Glomerular endothelial cell (primary cell): ENCODE data around the gene CES2. TPM values are rescaled to one million over a fixed set of nuclear protein-coding genes. Genes with fewer than 3 reads are reported as not detected.
"Not testable (repeated sequence)": the region's sequence is repeated elsewhere in the genome, so short reads cannot be mapped to it uniquely, and the experiment has no call there.

Experiments used
- DNase-seq: peaks from one replicate; pipeline ENCODE4 v3.0.0-alpha.2; 2011; ENCODE audit warnings: low read depth, low spot score; ENCODE audit errors: extremely low read depth
- total RNA-seq: library from RNA; depleted of rRNA; stranded (reverse); fragments of >200 nt; gene quantifications from 2 replicates; pipeline ENCODE4 v1.2.3, GENCODE V29; 2015

CES2 gene
- total RNA-seq, 1 donor from 2014 or later: 39.3 TPM

DNA sequence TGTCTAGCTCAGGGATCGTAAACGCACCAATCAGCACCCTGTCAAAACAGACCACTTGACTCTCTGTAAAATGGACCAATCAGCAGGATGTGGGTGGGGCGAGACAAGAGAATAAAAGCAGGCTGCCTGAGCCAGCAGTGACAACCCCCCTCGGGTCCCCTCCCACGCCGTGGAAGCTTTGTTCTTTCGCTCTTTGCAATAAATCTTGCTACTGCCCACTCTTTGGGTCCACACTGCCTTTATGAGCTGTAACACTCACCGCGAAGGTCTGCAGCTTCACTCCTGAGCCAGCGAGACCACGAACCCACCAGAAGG is 39.6 kb downstream of the CES2 start:
- not testable (repeated sequence) for DNase-seq

DNA sequence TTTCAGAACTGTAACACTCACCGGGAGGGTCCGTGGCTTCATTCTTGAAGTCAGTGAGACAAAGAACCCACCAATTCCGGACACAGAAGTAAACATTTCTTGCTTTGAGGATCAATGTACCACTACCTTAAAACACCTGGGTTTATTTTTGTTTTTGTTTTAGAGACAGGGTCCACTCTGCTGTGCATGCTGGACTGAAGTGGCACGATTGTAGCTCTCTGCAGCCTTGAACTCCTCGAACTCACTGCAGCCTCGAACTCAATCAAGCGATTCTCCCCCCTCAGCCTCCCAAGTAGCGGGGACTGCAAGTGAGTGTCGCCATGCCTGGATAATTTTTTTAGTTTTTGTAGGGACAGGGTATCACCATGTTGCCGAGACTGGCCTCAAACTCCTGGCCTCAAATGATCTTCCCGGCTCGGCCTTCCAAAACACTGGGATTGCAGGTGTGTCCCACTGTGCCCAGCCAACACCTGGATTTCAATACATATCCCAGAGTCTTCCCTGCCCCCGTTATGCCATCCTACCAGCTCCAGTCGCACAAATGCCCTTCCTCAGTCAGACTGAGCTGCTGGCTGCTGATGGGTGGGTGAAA is 40.1 kb downstream of the CES2 start:
- DNase-seq: no peak

DNA sequence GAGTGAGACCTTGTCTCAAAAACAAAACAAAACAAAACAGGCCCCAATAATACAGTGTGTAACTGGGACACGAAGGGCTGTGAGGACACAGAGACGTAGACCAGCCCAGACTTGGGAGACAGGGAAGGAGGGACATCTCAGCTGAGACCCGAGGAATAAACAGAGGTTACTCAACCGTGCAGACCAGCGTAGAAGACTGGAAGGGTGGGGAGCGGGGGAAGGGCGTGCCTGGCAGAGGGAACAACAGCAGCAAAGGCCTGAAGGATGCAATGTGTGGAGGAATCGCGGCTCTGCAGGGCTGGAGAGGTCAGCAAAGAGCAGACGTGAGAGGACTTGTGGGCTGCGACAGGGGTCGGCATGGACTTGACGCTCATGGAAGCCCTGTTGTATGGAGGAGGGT is 41.4 kb downstream of the CES2 start:
- DNase-seq: no peak

DNA sequence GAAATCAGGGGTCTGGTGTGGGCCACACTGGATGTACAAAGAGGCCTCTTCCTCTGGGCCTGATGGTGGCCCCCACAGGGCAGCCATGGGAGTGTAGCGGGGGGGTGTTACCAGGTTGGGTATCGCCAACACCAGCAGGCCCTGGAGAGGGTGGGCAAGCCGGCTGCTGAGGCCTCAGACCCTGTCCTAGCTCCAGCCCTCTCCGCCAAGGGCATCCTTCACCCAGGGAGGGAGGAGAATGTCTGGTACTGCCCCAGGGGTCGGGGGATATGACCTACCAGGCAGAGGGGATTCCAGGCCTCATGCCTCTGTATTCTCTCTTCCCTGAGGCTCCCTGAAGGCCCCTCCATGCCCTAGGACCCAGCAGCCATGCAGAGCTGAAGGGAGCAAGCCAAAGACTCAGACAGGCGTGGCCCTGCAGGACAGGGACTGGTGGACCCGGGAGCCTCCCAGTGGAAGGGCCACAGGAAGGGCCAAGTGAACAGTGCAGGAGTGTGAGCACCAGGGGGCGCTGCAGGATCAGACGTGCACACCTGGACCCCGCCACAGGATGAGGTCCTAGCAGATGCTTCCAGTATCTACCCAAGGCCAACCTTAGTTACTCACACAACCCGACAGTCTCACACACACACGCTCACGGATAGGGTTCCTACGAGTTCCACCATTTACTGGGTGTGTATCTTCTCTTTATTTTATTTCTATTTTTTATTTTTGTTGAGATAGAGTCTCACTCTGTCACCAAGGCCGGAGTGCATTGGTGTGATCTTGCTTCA is 42.2 kb downstream of the CES2 start:
- DNase-seq: peak; percentile 29

DNA sequence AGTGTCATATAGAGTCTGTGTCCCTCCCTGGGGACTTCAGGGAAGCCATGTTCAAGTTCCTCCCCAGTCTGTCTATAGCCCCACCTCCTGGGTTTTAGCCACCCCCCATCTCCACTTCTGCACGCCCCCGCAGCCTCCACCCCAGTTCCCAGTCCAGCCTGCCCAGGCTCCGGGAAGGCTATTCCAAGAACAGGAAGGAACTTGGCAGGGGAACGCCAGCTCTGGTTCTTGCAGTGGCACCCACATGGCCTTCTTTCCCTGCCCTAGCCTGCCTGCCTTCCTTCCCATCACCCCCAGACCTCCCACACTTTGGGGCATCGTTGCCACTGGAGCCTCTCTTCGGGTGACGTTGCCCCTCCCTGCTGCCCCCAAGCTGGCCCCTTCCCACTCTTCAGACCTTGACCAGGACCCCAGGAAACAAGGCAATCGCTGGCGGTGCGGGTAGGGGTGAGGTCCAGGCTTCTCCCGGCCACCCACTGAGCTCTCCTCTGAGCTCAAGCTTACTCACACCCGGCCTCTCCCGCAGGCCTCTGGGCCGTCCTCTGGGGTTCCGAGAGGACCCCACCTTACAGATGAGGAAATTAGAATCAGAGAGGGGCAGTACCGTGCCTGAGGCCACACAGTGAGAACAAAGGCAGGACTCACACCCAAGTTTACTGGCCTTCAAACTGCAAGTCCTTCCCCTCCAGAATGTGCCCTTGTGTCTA is 43.8 kb downstream of the CES2 start:
- no peak for DNase-seq

DNA sequence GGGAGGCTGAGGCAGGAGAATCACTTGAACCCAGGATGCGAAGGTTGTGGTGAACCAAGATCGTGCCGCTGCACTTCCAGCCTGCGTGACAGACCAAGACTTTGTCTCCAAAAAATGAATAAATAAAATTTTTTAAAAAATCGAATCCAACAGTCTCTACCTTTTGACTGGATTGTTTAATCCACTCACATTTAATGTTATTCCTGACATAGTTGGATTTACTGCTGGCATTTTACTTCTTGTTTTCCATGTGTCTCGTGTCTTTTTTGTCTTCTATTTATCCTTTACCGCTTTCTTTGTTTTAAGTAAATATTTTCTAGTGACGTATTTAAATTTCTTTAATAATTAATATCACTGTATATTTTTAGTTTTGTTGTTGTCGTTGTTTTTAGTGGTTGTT is 47.7 kb downstream of the CES2 start:
- DNase-seq: no peak

DNA sequence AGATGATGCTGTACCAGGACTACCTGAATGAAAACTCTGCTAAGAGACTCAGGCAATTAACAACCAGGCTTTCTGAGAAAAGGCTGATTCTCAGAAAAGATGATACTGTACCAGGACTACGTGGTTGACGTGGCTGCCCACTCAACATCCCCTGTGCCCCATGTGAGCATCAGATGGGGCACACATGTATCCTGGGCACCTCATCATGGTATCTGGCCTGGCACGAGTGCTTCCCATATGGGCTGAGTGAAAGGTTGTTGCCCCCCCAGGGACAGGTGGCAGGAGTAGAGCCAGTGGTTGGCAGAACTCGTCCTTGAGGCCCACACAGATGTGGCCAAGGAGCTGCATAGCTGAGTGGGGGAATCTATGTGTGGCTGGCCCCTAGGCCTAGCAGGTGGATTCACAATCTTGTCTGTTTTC is 49.6 kb downstream of the CES2 start:
- DNase-seq: no peak

DNA sequence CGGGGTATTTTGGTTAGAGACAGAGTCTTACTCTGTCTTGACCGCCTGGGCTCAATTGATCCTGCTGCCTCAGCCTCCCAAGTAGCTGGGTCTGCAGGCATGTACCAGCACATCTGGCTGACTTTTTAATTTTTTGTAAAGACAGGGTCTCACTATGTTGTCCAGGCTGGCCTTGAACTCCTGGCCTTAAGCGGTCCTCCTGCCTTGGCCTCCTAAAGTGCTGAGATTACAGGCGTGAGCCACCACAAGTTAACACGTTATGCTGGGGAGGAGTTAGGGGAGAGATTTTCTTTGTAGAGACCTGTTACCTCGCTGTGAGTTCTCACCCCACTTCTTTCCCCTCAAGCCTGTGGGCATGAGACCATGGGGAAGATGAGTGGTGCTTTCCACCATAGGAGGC is 51.2 kb downstream of the CES2 start:
- DNase-seq: no peak

DNA sequence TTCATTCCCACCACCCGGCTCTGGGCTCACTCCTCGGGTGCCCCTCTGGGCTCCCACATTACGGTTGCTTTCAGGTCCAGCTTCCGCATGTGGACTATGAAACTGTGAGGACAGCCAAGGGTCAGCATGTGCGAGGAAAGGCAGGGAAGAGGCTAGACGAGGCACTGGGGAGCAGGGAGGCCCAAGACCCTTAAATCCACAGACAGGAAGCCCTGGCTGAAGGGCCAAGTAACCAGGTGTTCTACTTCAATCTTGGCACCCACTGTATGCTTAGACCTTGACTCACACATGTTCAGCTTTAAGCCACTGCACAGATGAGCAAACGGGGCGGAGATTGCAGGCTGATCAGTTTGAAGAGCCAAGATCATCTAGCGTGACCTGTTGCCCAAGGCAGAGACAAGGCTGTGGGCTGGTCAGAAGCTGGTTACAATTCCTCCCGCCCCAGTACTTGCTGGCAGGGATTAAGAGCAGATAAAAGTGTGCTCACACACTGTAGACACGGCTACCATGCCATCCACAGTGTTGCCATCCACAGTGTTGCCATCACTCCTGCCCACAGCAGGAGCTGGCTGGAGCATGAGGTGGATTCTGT is 53.0 kb downstream of the CES2 start, which contains the start of gene CES4A:
Gene CES4A, plus strand, starts transcription at position 393 of the 592 bp plus-strand sequence. Its CDS starts 184 bp downstream, at position 577.
- no peak for DNase-seq

DNA sequence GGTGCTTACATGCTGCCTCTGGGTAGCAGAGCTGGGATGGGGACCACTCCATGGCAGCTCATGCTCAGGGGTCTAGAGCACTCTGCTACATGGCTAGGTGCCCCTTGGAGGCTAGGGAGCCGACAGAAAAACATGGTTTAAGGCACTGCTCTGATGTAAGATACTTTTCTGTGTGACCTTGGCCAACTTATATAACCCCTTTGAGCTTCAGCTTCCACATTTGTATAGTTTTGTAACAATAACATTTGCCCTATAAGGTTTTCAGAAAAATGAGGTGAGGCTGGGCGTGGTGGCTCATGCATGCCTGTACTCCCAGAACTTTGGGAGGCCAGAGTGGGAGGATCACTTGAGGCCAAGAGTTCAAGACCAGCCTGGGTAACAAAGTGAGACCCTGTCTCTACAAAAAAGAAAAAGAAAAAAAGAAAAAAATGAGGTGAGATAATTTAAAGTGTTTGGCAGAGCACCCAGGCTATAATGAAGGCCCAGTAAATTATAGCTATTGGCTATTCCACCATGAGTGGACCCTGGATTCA is 56.3 kb downstream of the CES2 start:
- DNase-seq: no peak

DNA sequence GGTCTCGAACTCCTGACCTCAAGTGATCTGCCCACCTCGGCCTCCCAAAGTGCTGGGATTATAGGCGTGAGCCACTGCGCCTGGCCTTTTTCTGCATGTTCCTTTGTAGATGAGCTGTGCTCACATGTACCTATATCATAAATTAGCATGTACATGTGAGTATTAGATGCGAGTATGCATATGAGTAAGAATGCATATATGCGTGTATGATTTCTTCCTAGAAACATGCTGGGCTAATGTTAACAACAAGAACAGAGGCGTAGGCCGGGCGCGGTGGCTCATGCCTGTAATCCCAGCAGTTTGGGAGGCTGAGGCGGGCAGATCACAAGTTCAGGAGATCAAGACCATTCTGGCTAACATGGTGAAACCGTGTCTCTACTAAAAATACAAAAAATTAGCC is 58.2 kb downstream of the CES2 start:
- not testable (repeated sequence) for DNase-seq

Other genes with a start within 250 kb of the CES2 start
- gene CMTM4, start 238.8 kb upstream of the CES2 start, total RNA-seq: 8.8 and 9.8 TPM in 2 replicates
- gene DYNC1LI2, start 183.9 kb upstream of the CES2 start, total RNA-seq: 98.3 and 147 TPM in 2 replicates
- not detected in 2 replicates for gene TERB1, start 133.9 kb upstream of the CES2 start, total RNA-seq
- gene NAE1, start 104.5 kb upstream of the CES2 start, total RNA-seq: 49.1 and 80.5 TPM in 2 replicates
- not detected in 2 replicates for gene CA7, start 91.1 kb upstream of the CES2 start, total RNA-seq
- 5.1 and 7.4 TPM in 2 replicates for gene PDP2, start 55.0 kb upstream of the CES2 start, total RNA-seq
- gene CDH16, start 16.6 kb upstream of the CES2 start, total RNA-seq: 0.05 TPM in 1 of 2 replicates, not detected in the other
- gene RRAD, start 10.0 kb upstream of the CES2 start, total RNA-seq: 7.2 and 9.3 TPM in 2 replicates
- gene CIAO2B, start 1.1 kb upstream of the CES2 start, total RNA-seq: 85.1 and 97.3 TPM in 2 replicates
- 0.06 TPM in 1 of 2 replicates, not detected in the other for gene CES3, start 25.8 kb downstream of the CES2 start, total RNA-seq
- 0.53 and 2.6 TPM in 2 replicates for gene CES4A, start 53.1 kb downstream of the CES2 start, total RNA-seq
- gene CBFB, start 93.6 kb downstream of the CES2 start, total RNA-seq: 52.3 and 60.4 TPM in 2 replicates
- gene PHAF1, start 174.4 kb downstream of the CES2 start, total RNA-seq: 18.3 and 23.6 TPM in 2 replicates
- 0.73 and 5.3 TPM in 2 replicates for gene B3GNT9, start 215.5 kb downstream of the CES2 start, total RNA-seq
- gene TRADD, start 224.4 kb downstream of the CES2 start, total RNA-seq: 25.4 and 27.8 TPM in 2 replicates
- gene FBXL8, start 224.4 kb downstream of the CES2 start, total RNA-seq: 11.3 and 16.6 TPM in 2 replicates
- 2.9 and 4.8 TPM in 2 replicates for gene HSF4, start 229.2 kb downstream of the CES2 start, total RNA-seq
- 8.4 and 15.3 TPM in 2 replicates for gene NOL3, start 235.0 kb downstream of the CES2 start, total RNA-seq
- 20.1 and 25.3 TPM in 2 replicates for gene MATCAP1, start 248.4 kb downstream of the CES2 start, total RNA-seq